GM23338 (cell line): ENCODE measurements around the gene TBC1D5. TPM values are rescaled to one million over a fixed set of nuclear protein-coding genes. Genes with fewer than 3 reads are reported as not detected.

Source experiments
- ATAC-seq: fragments of 200-7000 bp; cut with Tn5 transposase; 3 replicates; pipeline ENCODE4 v1.9.1; 2020
- DNase-seq: peaks from one replicate; pipeline ENCODE4 v3.0.0-alpha.2; 2015; ENCODE audit warnings: low spot score
- H2AFZ ChIP-seq: fragments of 200-600 bp; sonication (generic); 2 replicates; pipeline ENCODE4 v1.8.0; 2016; ENCODE audit warnings: antibody characterized with exemption, mild to moderate bottlenecking, moderate library complexity
- H3F3A ChIP-seq: fragments of 200-600 bp; sonication (generic); replicated peaks from 2 replicates; pipeline ENCODE4 v1.8.0; 2017; ENCODE audit warnings: antibody characterized with exemption, mixed run types, low read depth
- H3K27ac ChIP-seq: fragments of 200-600 bp; sonication (generic); 2 replicates; pipeline ENCODE4 v1.6.1; 2016; ENCODE audit warnings: low read depth
- H3K27me3 ChIP-seq: fragments of 200-600 bp; sonication (generic); 2 replicates; pipeline ENCODE4 v1.8.0; 2016; ENCODE audit warnings: mild to moderate bottlenecking, mixed run types, moderate library complexity; ENCODE audit not compliant: insufficient read depth
- H3K36me3 ChIP-seq: fragments of 200-600 bp; sonication (generic); 2 replicates; pipeline ENCODE4 v1.8.0; 2016; ENCODE audit warnings: mild to moderate bottlenecking; ENCODE audit not compliant: insufficient read depth
- H3K4me1 ChIP-seq: fragments of 200-600 bp; sonication (generic); 2 replicates; pipeline ENCODE4 v1.8.0; 2016; ENCODE audit warnings: mild to moderate bottlenecking, moderate library complexity; ENCODE audit not compliant: insufficient read depth
- H3K4me2 ChIP-seq: fragments of 200-600 bp; sonication (generic); 2 replicates; pipeline ENCODE4 v1.7.1; 2017; ENCODE audit warnings: mixed run types
- H3K4me3 ChIP-seq: fragments of 200-600 bp; sonication (generic); 2 replicates; pipeline ENCODE4 v1.6.1; 2016; ENCODE audit warnings: mixed run types
- H3K79me2 ChIP-seq: fragments of 200-600 bp; sonication (generic); replicated peaks from 2 replicates; pipeline ENCODE4 v1.8.0; 2017; ENCODE audit warnings: mild to moderate bottlenecking; ENCODE audit not compliant: insufficient read depth
- H3K9me2 ChIP-seq: fragments of 200-600 bp; sonication (generic); 2 replicates; pipeline ENCODE4 v1.8.0; 2017; ENCODE audit not compliant: insufficient read depth
- H4K20me1 ChIP-seq: fragments of 200-600 bp; sonication (generic); replicated peaks from 2 replicates; pipeline ENCODE4 v1.8.0; 2017; ENCODE audit warnings: mild to moderate bottlenecking; ENCODE audit not compliant: insufficient read depth
- H3K27ac Mint-ChIP-seq: 2 replicates; pipeline ENCODE4 v1.8.0; 2020; ENCODE audit warnings: inconsistent platforms, mild to moderate bottlenecking, moderate library complexity, mixed read lengths
- H3K27me3 Mint-ChIP-seq: 3 replicates; pipeline ENCODE4 v1.8.0; 2022; ENCODE audit warnings: low read depth, mild to moderate bottlenecking, moderate library complexity, mixed read lengths, inconsistent platforms; ENCODE audit not compliant: insufficient read depth, poor library complexity
- H3K36me3 Mint-ChIP-seq: 3 replicates; pipeline ENCODE4 v1.8.0; 2021; ENCODE audit warnings: low read depth, mild to moderate bottlenecking, inconsistent platforms, moderate library complexity, mixed read lengths
- H3K4me1 Mint-ChIP-seq: 3 replicates; pipeline ENCODE4 v1.8.0; 2020; ENCODE audit warnings: mild to moderate bottlenecking, inconsistent platforms, mixed read lengths
- H3K4me3 Mint-ChIP-seq: 3 replicates; pipeline ENCODE4 v1.8.0; 2021; ENCODE audit warnings: moderate library complexity, mild to moderate bottlenecking, inconsistent platforms, mixed read lengths
- H3K9me3 Mint-ChIP-seq: 3 replicates; pipeline ENCODE4 v1.8.0; 2020; ENCODE audit warnings: moderate library complexity, mild to moderate bottlenecking, inconsistent platforms, mixed read lengths
- CREB1 ChIP-seq: fragments of 250-450 bp; sonication (Bioruptor Pico); IDR thresholded peaks from 2 replicates; pipeline ENCODE4 v1.5.0; 2020; ENCODE audit warnings: low read depth, mild to moderate bottlenecking, moderate library complexity
- ETS1 ChIP-seq: IDR thresholded peaks from 2 replicates; pipeline ENCODE4 v1.6.1; 2016; ENCODE audit warnings: antibody characterized with exemption
- EZH2 ChIP-seq: fragments of 200-600 bp; sonication (generic); IDR thresholded peaks from one replicate; pipeline ENCODE4 v1.8.0; 2017; ENCODE audit warnings: antibody characterized with exemption, mild to moderate bottlenecking, low read depth; ENCODE audit not compliant: unreplicated experiment
- EZH2phosphoT487 ChIP-seq: fragments of 200-600 bp; sonication (generic); IDR thresholded peaks from one replicate; pipeline ENCODE4 v1.8.1; 2018; ENCODE audit warnings: antibody characterized with exemption; ENCODE audit not compliant: unreplicated experiment
- NANOG ChIP-seq: IDR thresholded peaks from 2 replicates; pipeline ENCODE4 v1.6.1; 2016; ENCODE audit warnings: antibody characterized with exemption, borderline replicate concordance
- STAT1 ChIP-seq: IDR thresholded peaks from one replicate; pipeline ENCODE4 v1.6.1; 2016; ENCODE audit warnings: antibody characterized with exemption; ENCODE audit not compliant: unreplicated experiment
- ZNF462 ChIP-seq: fragments of 250-450 bp; sonication (Bioruptor Pico); IDR thresholded peaks from 2 replicates; pipeline ENCODE4 v1.5.0; 2020; ENCODE audit warnings: mild to moderate bottlenecking, moderate library complexity
- polyA plus RNA-seq: library from polyadenylated mRNA; unstranded; fragments of >200 nt; fragmentation: Nextera tagmentation; extraction: Ambion mirVana; gene quantifications from 2 replicates; pipeline ENCODE4 v1.2.1, GENCODE V29; 2016
- total RNA-seq: library from RNA; depleted of rRNA; stranded (reverse); fragments of >200 nt; shearing (Covaris generic); gene quantifications from 2 replicates; pipeline ENCODE4 v1.2.3, GENCODE V29; 2014

The TBC1D5 gene
- total and polyA plus RNA-seq, 2 experiments from 2014 or later, result 21.8 to 48.1 TPM

- Histone ChIP-seq H3K27me3 (no peaks in the 10 kb centered on the region), H3K79me2 (no peaks in the 10 kb centered on the region), H3F3A (no peaks in the 10 kb centered on the region), H3K9me2 (no peaks in the 10 kb centered on the region), H4K20me1 (no peaks in the 10 kb centered on the region), H3K36me3 (no peaks in the 10 kb centered on the region), H3K27ac (no peak overlapping the region), H3K4me1 (no peaks in the 10 kb centered on the region), H3K4me2 (no peak overlapping the region), H2AFZ (no peak overlapping the region), H3K4me3 (no peak overlapping the region)
- TF ChIP-seq ZNF462 (CRISPR knock-in tag), result no peak
- peaks cover 10% of the 10 kb centered on the region for H3K9me3 Mint-ChIP-seq
- no peaks in the 10 kb centered on the region for H3K27me3 Mint-ChIP-seq
- H3K27ac Mint-ChIP-seq, result no peak overlapping the region
- DNase-seq, result no peak
- H3K4me3 Mint-ChIP-seq, result no peak overlapping the region
- no peak for ATAC-seq
- H3K36me3 Mint-ChIP-seq, result peaks cover 11% of the 10 kb centered on the region
- H3K4me1 Mint-ChIP-seq, result no peaks in the 10 kb centered on the region
These were observed 534.5 kb downstream of the TBC1D5 start for GRCh38 chr3:17207979-17208378.

GRCh38 chr3:17207019-17207418, 535.4 kb downstream of the TBC1D5 start:
- peaks cover 20% of the 10 kb centered on the region for H3K36me3 Mint-ChIP-seq
- peaks cover 19% of the 10 kb centered on the region for H3K9me3 Mint-ChIP-seq
- DNase-seq (no peak), ATAC-seq (no peak)
- H3K4me2 ChIP-seq, result no peak overlapping the region
- no peaks in the 10 kb centered on the region for H3K27me3 Mint-ChIP-seq
- H3K4me3 Mint-ChIP-seq, result no peak overlapping the region
- no peak overlapping the region for H3K4me3 ChIP-seq
- no peaks in the 10 kb centered on the region for H3K4me1 ChIP-seq
- H3K4me1 Mint-ChIP-seq, result no peaks in the 10 kb centered on the region
- no peaks in the 10 kb centered on the region for H3K79me2 ChIP-seq
- no peaks in the 10 kb centered on the region for H3F3A ChIP-seq
- no peaks in the 10 kb centered on the region for H3K36me3 ChIP-seq
- H3K9me2 ChIP-seq, result no peaks in the 10 kb centered on the region
- H3K27ac Mint-ChIP-seq, result no peak overlapping the region
- H4K20me1 ChIP-seq, result no peaks in the 10 kb centered on the region
- H2AFZ ChIP-seq, result no peak overlapping the region
- no peak overlapping the region for H3K27ac ChIP-seq
- no peaks in the 10 kb centered on the region for H3K27me3 ChIP-seq
- TF ChIP-seq STAT1, result no peak
- no peak for TF ChIP-seq CREB1
- TF ChIP-seq EZH2, result no peak
- no peak for TF ChIP-seq EZH2phosphoT487
- TF ChIP-seq NANOG, result no peak
- no peak for TF ChIP-seq ETS1
